ENCODE measurements around the gene FBXO8. TPM values are rescaled to one million over a fixed set of nuclear protein-coding genes. Genes with fewer than 3 reads are reported as not detected.

Gene FBXO8
- total RNA-seq, 1 experiment from 2014 or later, result 7.5 TPM

GRCh38 chr4:174307694-174308093, 24.2 kb upstream of the FBXO8 start:
- Mint-ChIP-seq H3K4me3 (no peak overlapping the region), H3K4me1 (no peaks in the 10 kb centered on the region), H3K27me3 (ENCODE audit: low read depth) (no peaks in the 10 kb centered on the region), H3K9me3 (no peaks in the 10 kb centered on the region), H3K27ac (no peak overlapping the region), H3K36me3 (peaks cover 10% of the 10 kb centered on the region; the same call in 1 of the 2 replicates)
- CTCF ChIA-PET, result no interaction called here
- no peak for DNase-seq (ENCODE audit: low spot score)
- POLR2A ChIA-PET, result no interaction called here
- ATAC-seq, result no peak
- no peak for TF ChIP-seq ZNF532 (CRISPR knock-in tag; IDR thresholded peaks at IDR 0.05; ENCODE audit: borderline replicate concordance)
- TF ChIP-seq ESRRA (CRISPR knock-in tag; IDR thresholded peaks at IDR 0.05; ENCODE audit: borderline replicate concordance), result no peak
- TF ChIP-seq STAT6 (CRISPR knock-in tag; conservative IDR thresholded peaks at IDR 0.05; ENCODE audit: low read depth), result no peak
- TF ChIP-seq SMAD3 (CRISPR knock-in tag; IDR thresholded peaks at IDR 0.05; ENCODE audit: borderline replicate concordance), result no peak
- no peak for TF ChIP-seq FOXK1 (CRISPR knock-in tag; IDR thresholded peaks at IDR 0.05)
- no peak for TF ChIP-seq EMX1 (CRISPR knock-in tag; IDR thresholded peaks at IDR 0.05)
- TF ChIP-seq ZNF317 (CRISPR knock-in tag; IDR thresholded peaks at IDR 0.05; ENCODE audit: borderline replicate concordance, low read depth), result no peak
- no peak for TF ChIP-seq CREM (CRISPR knock-in tag; IDR thresholded peaks at IDR 0.05)
- TF ChIP-seq ZNF232 (CRISPR knock-in tag; IDR thresholded peaks at IDR 0.05), result no peak
- TF ChIP-seq ZNF219 (CRISPR knock-in tag; IDR thresholded peaks at IDR 0.05; ENCODE audit: borderline replicate concordance), result no peak
- no peak for TF ChIP-seq AR (CRISPR knock-in tag; IDR thresholded peaks at IDR 0.05)

- ChIA-PET CTCF (no interaction called here), POLR2A (no interaction called here)
- Mint-ChIP-seq H3K4me3 (no peak overlapping the region), H3K27me3 (ENCODE audit: low read depth) (no peaks in the 10 kb centered on the region), H3K27ac (no peak overlapping the region), H3K36me3 (peaks cover 8% of the 10 kb centered on the region; the same call in 1 of the 2 replicates), H3K4me1 (no peaks in the 10 kb centered on the region), H3K9me3 (no peaks in the 10 kb centered on the region)
- DNase-seq (ENCODE audit: low spot score), result no peak
- no peak for ATAC-seq
- TF ChIP-seq HMGA2 (CRISPR knock-in tag; IDR thresholded peaks at IDR 0.05) (no peak), ATF1 (CRISPR knock-in tag; IDR thresholded peaks at IDR 0.05) (no peak), NFATC4 (CRISPR knock-in tag; IDR thresholded peaks at IDR 0.05) (no peak), ZNF396 (CRISPR knock-in tag; IDR thresholded peaks at IDR 0.05; ENCODE audit: borderline replicate concordance) (no peak), ETV6 (CRISPR knock-in tag; IDR thresholded peaks at IDR 0.05) (no peak), ZNF281 (CRISPR knock-in tag; IDR thresholded peaks at IDR 0.05) (no peak), ZNF232 (CRISPR knock-in tag; IDR thresholded peaks at IDR 0.05) (no peak), IRF1 (CRISPR knock-in tag; IDR thresholded peaks at IDR 0.05) (no peak), SMAD3 (CRISPR knock-in tag; IDR thresholded peaks at IDR 0.05; ENCODE audit: borderline replicate concordance) (no peak)
Observed at GRCh38 chr4:174305961-174306360, 22.5 kb upstream of the FBXO8 start.

Data from WTC11 (cell line).